HCT116 (cell line): ENCODE data around the gene FOXN3. TPM values are rescaled to one million over a fixed set of nuclear protein-coding genes. Genes with fewer than 3 reads are reported as not detected.

ENCODE experiments used
- ATAC-seq: fragments of 200-7000 bp; cut with Tn5 transposase; 2 replicates; pipeline ENCODE4 v1.9.1; 2020; ENCODE audit warnings: mild to moderate bottlenecking, moderate library complexity
- BruUV-seq: library from RNA; stranded (reverse); fragments of 400-500 nt; replicated peaks from 2 replicates; lab custom pipeline; 2021; lab: Mats Ljungman, UMichigan
- CTCF ChIA-PET: fragments of 300-600 bp; sonication (Branson Sonifier 250); formaldehyde crosslinking; loops from one replicate; lab custom pipeline; 2021; ENCODE audit warnings: antibody characterized with exemption; lab: Charles Lee
- POLR2A ChIA-PET: fragments of 300-600, 350-600 bp; sonication (Branson Sonifier 250); formaldehyde crosslinking; loops from one replicate; lab custom pipeline; 2021; ENCODE audit warnings: antibody characterized with exemption; lab: Charles Lee
- RAD21 ChIA-PET, 2 experiments: fragments of 300-600 bp; sonication (Branson Sonifier 250); formaldehyde crosslinking; loops; one replicate each; lab custom pipeline; 2023; ENCODE audit warnings: low total read pairs in 2 of 2; ENCODE audit not compliant: uncharacterized antibody in 2 of 2, unreplicated experiment in 2 of 2, low non-redundant PET in 1 of 2; lab: Charles Lee
- DNase-seq: peaks from one replicate; pipeline ENCODE4 v3.0.0-alpha.2; 2010; ENCODE audit warnings: low read depth, low spot score
- H2AFZ ChIP-seq: fragments of 200-600 bp; shearing (Covaris generic), sonication (generic); 2 replicates; pipeline ENCODE4 v1.6.1; 2017; ENCODE audit warnings: low read depth, mixed run types, mixed read lengths, antibody characterized with exemption, low read length; ENCODE audit not compliant: poor library complexity, severe bottlenecking
- H3K27ac ChIP-seq: 2 replicates; pipeline ENCODE4 v1.5.1; 2012; ENCODE audit warnings: low read depth, low read length
- H3K27me3 ChIP-seq: fragments of 200-600 bp; sonication (generic); 2 replicates; pipeline ENCODE4 v1.6.1; 2016; ENCODE audit warnings: mixed run types, low read length, mixed read lengths; ENCODE audit not compliant: insufficient read depth
- H3K36me3 ChIP-seq, 2 experiments: fragments of 200-500 bp in 1 of 2; fragments of 200-600 bp in 1 of 2; sonication (Bioruptor generic) in 1 of 2; sonication (generic) in 1 of 2; 2 replicates each; pipeline versions ENCODE4 v1.5.1 to v1.6.1; 2014 to 2016; ENCODE audit warnings: low read length in 2 of 2, inconsistent platforms in 1 of 2, mixed read lengths in 1 of 2, mixed run types in 1 of 2; ENCODE audit not compliant: insufficient read depth in 2 of 2, control insufficient read depth in 1 of 2
- H3K4me1 ChIP-seq, 2 experiments: fragments of 200-600 bp in 1 of 2; sonication (generic) in 1 of 2; 2 replicates each; pipeline versions ENCODE4 v1.5.1 to v1.6.1; 2012 to 2017; ENCODE audit warnings: low read length in 2 of 2, inconsistent platforms in 1 of 2, mild to moderate bottlenecking in 1 of 2, mixed read lengths in 1 of 2, mixed run types in 1 of 2, moderate library complexity in 1 of 2; ENCODE audit not compliant: insufficient read depth in 2 of 2, control insufficient read depth in 1 of 2
- H3K4me2 ChIP-seq: fragments of 200-600 bp; sonication (generic); 2 replicates; pipeline ENCODE4 v1.6.1; 2017; ENCODE audit warnings: mixed run types, low read length, mixed read lengths
- H3K4me3 ChIP-seq, 2 experiments: fragments of 200-600 bp in 1 of 2; sonication (generic) in 1 of 2; replicated peaks in 1 of 2; 2 replicates each; pipeline ENCODE4 v1.5.1; 2011 to 2016; ENCODE audit warnings: low read length in 2 of 2, control low read depth in 1 of 2, low read depth in 1 of 2, mild to moderate bottlenecking in 1 of 2, mixed read lengths in 1 of 2, mixed run types in 1 of 2
- H3K79me2 ChIP-seq: fragments of 200-600 bp; sonication (generic); 2 replicates; pipeline ENCODE4 v1.6.1; 2017; ENCODE audit warnings: mild to moderate bottlenecking, mixed run types, low read length, moderate library complexity, mixed read lengths; ENCODE audit not compliant: insufficient read depth
- H3K9ac ChIP-seq: fragments of 200-600 bp; sonication (generic); 2 replicates; pipeline ENCODE4 v1.6.1; 2016; ENCODE audit warnings: low read length, mixed read lengths
- H3K9me2 ChIP-seq: fragments of 200-600 bp; sonication (generic), shearing (Covaris generic); 2 replicates; pipeline ENCODE4 v1.6.1; 2017; ENCODE audit warnings: mixed run types, mild to moderate bottlenecking, moderate library complexity; ENCODE audit not compliant: insufficient read depth
- H3K9me3 ChIP-seq, 2 experiments: fragments of 200-500 bp in 1 of 2; fragments of 200-600 bp in 1 of 2; sonication (Bioruptor generic) in 1 of 2; sonication (generic) in 1 of 2; 2 replicates each; pipeline ENCODE4 v1.6.1; 2014 to 2017; ENCODE audit warnings: low read length in 2 of 2, mixed read lengths in 2 of 2, inconsistent platforms in 1 of 2, low read depth in 1 of 2, mild to moderate bottlenecking in 1 of 2, mixed run types in 1 of 2, moderate library complexity in 1 of 2; ENCODE audit not compliant: control insufficient read depth in 1 of 2, insufficient read depth in 1 of 2
- H4K20me1 ChIP-seq: fragments of 200-600 bp; sonication (generic), shearing (Covaris generic); 2 replicates; pipeline ENCODE4 v1.6.1; 2017; ENCODE audit warnings: mixed run types, mild to moderate bottlenecking, moderate library complexity; ENCODE audit not compliant: insufficient read depth
- CEBPB ChIP-seq: IDR thresholded peaks from 2 replicates; pipeline ENCODE4 v1.6.1; 2012; ENCODE audit warnings: low read depth
- EZH2phosphoT487 ChIP-seq: fragments of 200-600 bp; IDR thresholded peaks from 2 replicates; pipeline ENCODE4 v1.6.1; 2018; ENCODE audit warnings: antibody characterized with exemption, borderline replicate concordance
- JUND ChIP-seq: IDR thresholded peaks from 2 replicates; pipeline ENCODE4 v1.6.1; 2012
- RAD21 ChIP-seq: IDR thresholded peaks from 2 replicates; pipeline ENCODE4 v1.6.1; 2012; ENCODE audit warnings: low read depth, mild to moderate bottlenecking
- YY1 ChIP-seq: IDR thresholded peaks from 2 replicates; pipeline ENCODE4 v1.6.1; 2011; ENCODE audit warnings: low read length, low read depth, moderate library complexity, mild to moderate bottlenecking; ENCODE audit not compliant: insufficient replicate concordance; ENCODE audit errors: extremely low read depth
- ZFX ChIP-seq: fragments of 450-650 bp; IDR thresholded peaks from 2 replicates; pipeline ENCODE4 v1.6.1; 2017
- intact Hi-C: fragments of 100-400 bp; cut with micrococcal nuclease; formaldehyde crosslinking; loops from 2 replicates; pipeline ENCODE4 v1.10.0; 2022
- total RNA-seq: library from RNA; stranded (reverse); gene quantifications from one replicate; pipeline ENCODE4 v1.2.1, GENCODE V29; 2021; ENCODE audit not compliant: unreplicated experiment
- TF ChIP-seq, protein P1 (sequence below): IDR thresholded peaks from 2 replicates; pipeline ENCODE4 v1.6.1; 2011; ENCODE audit warnings: mild to moderate bottlenecking, low read length, moderate library complexity; ENCODE audit not compliant: insufficient replicate concordance; ENCODE audit errors: extremely low read depth

Gene FOXN3
- total RNA-seq, 1 experiment from 2014 or later: 20.0 TPM

DNA sequence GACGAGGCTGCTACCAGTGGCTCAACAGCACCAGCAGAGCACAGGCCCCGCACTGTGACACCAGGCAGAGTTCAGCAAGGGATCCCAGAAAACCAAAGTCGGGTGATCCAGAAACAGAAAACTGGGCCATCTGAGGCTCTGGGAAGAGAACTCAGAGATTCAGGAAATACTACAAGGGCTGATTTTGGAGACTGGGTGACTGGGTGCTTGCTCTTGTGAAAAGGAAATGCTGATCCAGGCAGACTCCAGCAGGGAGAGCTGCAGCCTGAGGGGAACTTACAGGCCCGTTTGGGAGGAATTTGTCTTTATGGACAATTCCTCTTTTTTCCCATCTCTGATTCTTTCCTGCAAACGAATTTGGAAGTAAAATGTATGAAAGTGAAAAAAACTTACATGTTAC lies 28.2 kb downstream of the FOXN3 start:
- DNase-seq (no peak), ATAC-seq (no peak)
- no peaks in the 10 kb centered on the region for H4K20me1 ChIP-seq
- 0 out of 2 replicates have a peak, but pooled peaks cover 2% of the 10 kb centered on the region for H3K79me2 ChIP-seq
- no peaks in the 10 kb centered on the region for H3K9me3 ChIP-seq
- H3K4me1 ChIP-seq: peaks cover 0 to 5% of the 10 kb centered on the region in 2 experiments; a peak in 1 of 4 replicates
- H3K4me3 ChIP-seq: no peak overlapping the region
- ChIA-PET CTCF (no interaction called here), RAD21 (no interaction called here), POLR2A (no interaction called here)
- no peak overlapping the region for H3K9ac ChIP-seq
- BruUV-seq: no TSS peak
- TF ChIP-seq RAD21 (peak; percentile 22; the same call in 1 of the 2 replicates), EZH2phosphoT487 (no peak), JUND (no peak), ZFX (no peak), CEBPB (no peak), YY1 (no peak)
- TF ChIP-seq, protein P1, sequence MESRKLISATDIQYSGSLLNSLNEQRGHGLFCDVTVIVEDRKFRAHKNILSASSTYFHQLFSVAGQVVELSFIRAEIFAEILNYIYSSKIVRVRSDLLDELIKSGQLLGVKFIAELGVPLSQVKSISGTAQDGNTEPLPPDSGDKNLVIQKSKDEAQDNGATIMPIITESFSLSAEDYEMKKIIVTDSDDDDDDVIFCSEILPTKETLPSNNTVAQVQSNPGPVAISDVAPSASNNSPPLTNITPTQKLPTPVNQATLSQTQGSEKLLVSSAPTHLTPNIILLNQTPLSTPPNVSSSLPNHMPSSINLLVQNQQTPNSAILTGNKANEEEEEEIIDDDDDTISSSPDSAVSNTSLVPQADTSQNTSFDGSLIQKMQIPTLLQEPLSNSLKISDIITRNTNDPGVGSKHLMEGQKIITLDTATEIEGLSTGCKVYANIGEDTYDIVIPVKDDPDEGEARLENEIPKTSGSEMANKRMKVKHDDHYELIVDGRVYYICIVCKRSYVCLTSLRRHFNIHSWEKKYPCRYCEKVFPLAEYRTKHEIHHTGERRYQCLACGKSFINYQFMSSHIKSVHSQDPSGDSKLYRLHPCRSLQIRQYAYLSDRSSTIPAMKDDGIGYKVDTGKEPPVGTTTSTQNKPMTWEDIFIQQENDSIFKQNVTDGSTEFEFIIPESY: no peak
- H2AFZ ChIP-seq: no peak overlapping the region
- H3K4me2 ChIP-seq: no peak overlapping the region
- no peaks in the 10 kb centered on the region for H3K9me2 ChIP-seq
- intact Hi-C loops: no loop called here
- no peaks in the 10 kb centered on the region for H3K27me3 ChIP-seq
- H3K27ac ChIP-seq: no peak overlapping the region
- H3K36me3 ChIP-seq: no peaks in the 10 kb centered on the region
